ENCODE measurements around the gene OSBPL5.

The OSBPL5 gene

DNA sequence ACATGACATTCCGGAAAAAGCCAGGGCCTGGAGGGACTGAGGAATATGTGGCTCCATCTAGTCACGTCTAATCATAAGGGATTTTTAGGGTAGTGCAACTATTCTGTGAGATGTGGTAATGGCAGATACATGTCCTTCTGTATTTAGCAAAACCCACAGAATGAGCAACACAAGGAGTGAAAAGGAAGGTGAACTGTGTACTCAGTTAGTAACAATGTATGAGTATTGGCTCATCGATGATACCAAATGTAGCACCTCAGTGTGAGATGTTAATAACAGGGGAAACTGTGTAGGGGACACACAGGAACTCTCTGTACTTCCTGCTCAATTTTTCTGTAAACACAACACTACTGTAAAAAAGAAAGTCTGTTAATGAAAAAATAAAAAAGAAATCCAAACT is 65.9 kb downstream of the OSBPL5 start:
- no peak for DNase-seq

DNA sequence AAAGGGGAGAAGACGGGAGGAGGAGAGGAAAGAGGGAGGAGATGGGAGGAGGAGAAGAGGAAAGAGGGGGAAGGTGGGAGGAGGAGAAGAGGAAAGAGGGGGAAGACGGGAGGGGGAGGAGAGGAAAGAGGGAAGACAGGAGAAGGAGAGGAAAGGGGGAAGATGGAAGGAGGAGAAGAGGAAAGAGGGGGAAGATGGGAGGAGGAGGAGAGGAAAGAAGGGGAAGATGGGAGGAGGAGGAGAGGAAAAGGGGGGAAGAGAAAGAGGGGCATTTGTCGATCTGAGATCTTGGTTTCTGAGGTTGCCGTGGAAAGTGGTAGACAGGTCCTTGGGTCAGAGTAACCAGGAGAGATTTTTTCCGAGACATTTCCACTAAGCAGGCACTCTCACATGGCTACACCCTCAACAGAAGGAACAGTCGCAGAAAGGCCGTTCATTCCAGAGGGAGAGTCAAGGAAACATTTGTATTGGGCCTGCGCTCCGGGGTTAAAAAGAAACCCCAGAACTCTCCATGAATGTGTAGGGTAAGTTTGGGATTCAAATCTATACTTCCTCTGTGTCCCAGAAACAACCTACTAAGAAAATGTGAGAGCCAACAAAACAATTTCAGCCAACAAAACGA is 68.1 kb downstream of the OSBPL5 start:
- DNase-seq: no peak

DNA sequence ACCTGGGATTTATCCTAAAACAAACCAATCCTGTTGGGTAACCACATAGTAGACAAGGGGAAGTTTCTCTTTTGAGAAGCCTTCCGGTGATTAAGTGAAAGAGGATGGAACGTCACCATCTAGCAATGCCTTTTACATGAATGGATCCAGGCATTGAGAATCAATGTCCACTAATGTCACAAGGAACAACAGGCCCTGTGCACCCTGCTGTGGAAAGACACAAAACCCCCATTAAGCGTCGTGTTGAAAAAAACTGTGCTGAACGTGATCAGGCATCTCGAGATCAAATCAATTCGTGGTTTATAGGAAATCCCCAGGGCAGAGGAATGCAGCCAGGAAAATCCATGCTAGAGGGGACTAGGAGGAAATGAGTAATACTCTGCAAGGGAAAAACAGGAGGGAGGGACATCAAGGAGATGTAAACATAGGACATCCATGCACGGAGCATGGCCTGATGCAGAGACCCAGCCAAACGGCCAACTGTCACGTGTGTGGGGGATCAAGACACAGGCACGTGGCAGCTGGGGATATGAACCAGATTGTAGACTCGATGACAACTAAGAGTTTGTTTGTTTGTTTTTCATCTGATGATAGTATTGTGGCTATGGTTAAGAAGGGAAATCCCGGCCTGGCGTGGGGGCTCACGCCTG is 69.3 kb downstream of the OSBPL5 start:
- no peak for DNase-seq

DNA sequence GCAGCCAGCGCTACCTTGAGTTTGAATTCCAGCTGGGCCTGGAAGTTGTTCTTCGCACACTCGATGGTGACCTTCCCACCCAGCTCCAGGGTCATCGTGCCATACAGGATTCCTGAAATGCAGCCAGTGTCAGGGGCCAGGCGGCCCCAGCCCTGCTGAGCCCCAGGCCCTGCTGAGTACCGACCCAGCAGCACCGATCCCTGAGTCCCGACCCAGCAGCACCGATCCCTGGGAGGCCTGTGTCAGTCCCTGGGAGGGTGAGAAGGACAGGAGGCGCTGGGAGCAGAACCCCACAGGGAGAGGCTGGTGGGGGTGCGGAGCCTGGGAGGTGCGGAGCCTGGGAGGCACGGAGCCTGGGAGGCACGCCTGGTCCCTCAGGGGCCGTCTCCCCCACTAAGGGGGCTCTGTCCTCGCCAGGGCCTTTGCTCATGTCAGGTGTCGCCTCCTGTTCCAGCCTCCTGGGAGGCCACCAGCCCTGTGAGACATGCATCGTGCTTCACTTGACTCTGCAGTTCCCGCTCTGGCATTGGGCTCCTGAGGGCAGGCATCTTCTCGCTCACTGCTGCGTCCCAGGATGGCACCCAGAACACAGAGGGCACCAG is 70.8 kb downstream of the OSBPL5 start:
- DNase-seq: no peak

DNA sequence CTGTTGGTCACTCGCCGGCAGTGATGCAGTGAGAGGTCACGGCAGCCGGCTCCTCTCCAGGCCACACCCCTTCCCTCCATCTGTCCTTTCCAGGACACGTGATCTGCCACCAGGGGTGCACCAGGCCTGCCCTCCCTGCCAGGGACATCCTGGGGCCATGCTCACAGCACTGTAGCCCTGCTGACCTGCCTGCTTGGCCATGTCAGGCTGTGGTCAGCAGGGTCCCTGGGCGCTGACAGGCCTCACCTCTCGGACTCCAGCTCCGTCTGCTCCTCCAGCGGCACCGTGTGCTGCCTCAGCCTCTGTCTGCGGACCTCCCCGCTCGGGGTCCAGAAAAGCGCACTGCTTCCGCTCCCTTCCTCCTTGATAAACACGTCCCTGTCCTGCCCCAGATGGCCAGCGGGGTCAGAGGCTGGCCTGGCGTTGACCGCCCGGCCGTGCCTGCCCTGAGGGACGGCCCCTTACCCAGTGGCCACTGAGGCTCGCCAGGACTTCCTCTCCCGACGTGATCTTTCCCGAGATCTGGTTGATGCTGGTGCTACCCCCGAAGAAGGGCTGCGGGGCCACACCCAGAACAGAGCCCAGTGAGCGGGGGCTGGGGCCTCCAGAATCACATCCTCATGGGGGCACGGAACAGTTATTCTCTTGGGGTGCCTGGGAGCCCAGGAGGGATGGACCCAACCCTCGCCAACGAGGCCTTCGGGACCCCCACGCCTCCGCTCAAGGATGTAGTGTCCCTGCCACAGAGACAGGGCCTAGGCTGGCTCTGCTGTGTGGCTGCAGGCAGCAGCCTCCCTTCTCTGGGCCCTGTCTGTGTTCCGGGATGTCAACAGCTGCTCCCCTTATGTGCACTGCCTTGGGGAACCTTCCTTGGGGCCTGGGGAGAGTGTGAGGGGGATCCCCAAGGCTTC is 71.6 kb downstream of the OSBPL5 start:
- DNase-seq: no peak

DNA sequence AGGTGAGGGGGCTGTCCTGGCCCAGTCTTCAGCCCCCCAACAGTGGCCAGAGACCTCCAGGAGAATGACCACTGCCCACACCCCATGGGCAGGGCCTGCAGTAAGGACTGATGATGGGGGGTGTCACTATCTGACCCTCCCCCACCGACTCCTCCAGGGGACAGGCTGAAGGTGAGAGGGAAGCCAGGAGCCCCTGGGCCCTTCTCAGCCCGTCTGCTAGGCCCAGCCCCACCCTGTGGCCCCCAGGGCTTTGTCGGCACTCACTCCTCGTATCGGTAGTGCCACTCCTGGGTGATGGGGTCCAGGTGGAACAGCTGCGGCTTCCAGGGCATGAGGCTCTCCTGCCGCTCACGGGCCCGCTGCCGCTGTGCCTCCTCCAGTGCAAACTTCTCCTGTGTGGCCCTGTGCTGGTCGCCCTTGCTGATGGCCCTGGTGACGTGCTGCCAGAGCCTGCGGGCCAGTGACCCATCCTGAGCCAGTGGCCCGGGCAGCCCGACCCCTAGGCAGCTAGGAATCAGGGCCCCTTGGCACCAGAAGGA is 72.4 kb downstream of the OSBPL5 start:
- DNase-seq: no peak

DNA sequence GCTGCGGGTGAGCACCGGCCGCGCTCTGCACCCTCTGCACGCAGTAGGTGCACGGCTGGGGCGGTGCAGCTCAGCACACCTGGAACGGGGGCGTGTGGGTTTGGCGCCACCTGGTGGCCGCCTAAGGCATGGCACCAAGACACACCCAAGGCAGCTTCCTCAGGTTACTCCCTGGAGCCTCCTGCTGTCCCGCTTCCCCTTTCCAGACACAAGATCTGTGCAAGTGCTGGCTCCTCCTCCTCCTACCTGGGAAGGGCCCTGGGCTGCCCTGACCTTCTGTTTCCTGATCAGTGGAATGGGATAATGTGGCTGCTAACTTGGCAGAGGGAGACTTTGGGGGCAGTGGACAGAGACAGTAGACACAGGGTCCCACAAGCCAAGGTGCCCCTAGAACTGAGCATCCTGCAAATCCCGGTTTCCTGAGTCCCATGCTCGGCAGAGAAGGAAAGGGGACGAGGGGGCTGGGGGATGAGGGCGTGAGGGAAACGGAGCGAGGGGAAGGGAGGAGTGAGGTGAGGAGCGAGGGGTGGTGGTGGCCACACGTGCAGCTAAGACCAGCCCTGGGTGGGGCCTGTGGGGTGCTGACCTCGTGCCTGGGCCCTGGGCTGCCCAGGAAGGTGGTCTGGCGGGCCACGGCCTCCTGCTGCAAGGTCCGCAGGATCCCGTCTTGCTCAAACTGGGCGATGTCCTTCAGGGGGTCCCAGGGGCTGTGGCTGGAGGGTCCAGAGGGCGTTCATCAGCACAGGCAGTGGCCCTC is 73.1 kb downstream of the OSBPL5 start:
- DNase-seq: peak; percentile 66

DNA sequence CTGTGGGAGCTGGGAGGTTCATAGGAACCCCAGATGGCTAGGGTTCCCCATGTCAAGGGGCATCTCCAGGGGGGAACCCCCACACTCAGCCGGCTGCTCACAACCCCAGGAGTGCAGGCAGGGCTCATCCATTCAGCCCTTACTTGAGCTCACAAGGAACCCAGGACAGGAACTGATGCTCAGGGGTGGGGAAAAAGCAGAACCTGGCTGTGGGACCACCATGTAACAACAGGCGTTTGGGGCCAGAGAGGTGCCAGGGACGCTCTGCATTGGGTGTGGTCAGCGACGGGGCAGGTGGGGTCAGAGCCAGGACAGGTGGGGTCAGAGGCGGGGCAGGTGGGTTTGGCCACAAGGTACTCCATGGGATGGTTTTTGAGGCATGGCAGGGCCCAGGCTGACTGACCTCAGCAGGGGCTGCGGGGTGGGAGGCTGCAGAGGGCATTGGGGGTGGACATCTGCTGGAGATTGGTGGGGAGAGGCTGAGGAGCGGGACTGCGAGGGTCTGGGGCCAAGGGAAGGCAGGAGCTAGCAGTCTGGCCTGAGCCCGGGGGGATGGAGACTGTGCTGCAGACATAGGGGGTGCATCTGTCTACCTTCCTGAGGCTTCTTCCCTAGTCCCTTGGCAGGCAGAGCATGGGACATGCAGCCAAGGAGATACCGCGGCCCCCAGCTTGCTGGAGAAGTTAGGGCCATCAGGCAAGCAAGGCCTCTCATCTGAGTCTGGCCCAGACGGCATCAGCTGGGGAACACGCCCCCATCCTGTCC is 73.8 kb downstream of the OSBPL5 start:
- DNase-seq: no peak

DNA sequence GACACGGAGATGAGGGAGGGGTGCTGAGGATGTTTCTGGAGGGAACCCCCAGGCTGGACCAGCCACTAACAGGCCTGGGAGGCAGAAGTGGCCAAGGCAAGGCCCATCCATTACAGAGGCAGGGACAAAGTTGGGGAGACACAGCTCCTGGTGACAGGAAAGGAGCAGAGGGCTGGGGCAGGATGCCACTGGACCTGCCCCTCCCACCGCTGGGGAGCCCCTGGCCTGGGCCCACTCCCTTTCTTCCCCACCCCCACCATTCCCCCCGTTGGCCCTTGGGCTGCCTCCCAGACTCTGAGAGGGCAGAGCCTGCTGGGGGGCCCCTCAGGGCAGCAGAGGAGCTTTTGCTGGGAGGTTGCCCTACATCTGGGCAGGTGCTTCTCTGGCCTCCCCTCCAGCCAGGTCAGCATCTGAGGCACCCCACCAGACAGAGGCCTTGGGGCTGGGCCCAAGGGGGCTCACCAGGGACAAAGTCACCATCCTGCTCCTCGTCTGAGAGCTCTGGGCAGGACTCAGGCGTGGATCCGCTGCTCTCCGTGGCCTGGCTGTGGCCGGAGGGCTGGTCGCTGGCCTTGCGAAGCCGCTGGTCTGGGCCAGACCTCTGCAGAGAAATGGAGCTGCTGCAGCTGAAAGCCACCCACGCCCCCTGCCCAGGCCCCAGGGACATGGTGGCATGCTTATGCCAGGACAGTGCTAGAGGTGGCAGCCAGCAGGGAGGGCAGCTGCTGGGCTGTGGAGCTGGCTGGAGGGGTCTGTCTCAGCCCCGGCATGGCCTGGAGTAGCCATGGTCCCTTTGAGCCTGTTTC is 74.8 kb downstream of the OSBPL5 start:
- DNase-seq: no peak

DNA sequence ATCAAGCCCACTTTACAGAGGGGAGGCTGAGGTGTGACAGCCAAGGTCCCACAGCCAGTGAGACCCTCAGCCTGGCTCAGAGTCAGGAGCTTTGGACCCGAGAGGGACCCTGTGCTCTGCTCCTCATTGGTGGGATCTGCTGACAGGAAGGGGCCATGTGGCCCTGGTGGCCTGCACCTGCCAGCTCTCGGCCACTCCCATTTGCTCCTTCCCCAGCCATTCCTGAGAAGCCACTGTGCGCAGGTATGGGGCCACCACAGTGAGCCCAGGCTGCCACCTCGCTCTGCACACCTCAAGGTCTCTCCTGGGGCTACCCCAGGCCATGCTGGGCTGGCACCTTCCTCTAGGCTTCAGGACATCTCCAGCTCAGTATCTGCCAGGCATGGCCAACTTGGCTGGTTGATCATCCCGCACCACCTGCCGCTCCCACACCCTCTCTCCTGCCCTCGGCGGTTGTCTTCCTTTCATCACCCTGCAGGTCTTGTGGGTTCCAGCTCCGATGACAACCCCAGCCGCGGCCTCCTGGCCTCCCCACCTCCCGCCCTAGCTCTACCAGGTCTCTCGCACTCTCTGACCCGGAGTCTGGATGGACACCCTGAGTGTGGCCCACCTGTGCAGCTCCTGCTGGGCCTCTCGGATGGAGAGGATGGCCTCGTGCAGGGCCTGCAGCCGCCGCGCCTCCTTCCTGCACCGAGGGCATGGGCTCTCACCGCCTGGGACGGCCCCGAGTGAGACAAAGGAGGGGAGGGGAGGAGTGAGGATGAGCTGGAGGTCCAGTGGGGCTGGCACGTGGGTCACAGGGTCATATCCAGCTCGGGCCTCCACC is 75.7 kb downstream of the OSBPL5 start:
- DNase-seq: no peak

DNA sequence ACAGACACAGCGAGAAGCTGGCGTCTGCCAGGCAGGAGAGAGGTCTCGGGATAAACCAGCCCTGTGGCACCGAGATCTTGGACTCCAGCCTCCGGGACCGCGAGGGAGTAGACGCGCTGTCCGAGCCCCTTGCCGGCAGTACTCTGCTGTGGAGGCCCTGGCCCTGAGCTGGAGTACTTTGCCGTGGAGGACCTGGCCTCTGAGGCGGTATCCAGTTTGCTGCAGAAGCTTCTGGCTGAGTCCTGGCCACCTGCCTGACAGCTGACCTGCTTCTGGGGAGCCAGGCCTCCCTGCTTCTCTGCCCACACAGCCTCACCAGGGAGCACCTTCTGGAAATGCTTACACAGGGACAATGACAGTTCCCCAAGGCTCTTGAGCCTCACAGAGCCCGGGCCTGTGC is 76.3 kb downstream of the OSBPL5 start:
- DNase-seq: no peak

DNA sequence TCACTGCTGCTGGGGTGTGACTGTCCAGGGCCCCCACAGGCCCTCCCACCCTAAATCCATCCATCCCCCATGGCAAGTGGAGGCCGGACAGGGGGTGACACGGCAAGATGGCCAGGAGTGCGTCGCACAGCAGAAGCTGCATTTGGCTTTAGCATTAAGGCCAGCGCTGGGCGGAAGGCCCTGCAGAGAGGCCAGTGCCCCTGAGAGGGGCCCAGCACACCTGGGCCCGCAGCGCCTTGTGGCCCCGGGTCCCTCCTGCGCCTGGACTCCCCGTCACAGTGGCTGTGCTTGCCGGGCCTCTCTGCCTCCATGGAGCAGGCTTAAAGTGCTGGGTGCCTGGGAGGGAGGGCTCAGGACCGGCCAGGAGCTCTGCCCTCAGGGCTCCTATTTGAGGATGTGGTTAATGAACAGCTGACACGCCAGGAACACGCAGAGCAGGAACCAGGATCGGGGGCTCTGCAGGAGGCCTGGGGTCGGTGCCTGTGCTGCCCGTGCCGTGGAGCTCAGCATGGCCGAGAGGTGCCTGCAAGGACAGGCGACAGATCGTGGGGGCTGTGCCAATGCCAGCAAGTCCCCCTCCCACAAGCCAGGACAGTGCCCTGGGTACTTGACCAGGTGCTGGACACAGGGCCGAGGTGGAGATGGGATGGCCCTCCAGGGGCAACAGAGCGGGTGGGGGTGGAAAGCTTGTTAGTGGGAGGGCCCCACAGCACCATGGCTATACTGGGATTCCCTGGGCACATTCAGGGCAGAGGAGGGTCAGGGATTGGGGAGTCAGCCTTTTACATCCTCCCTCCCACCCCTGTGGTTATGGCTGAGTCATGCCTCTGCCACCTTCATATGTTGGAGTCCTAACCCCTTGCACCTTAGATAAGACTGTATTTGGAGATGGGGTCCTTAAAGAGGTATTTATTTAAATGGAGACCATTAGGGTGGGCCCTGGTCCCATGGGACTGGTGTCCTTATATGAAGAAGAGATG is 77.0 kb downstream of the OSBPL5 start:
- DNase-seq: no peak

DNA sequence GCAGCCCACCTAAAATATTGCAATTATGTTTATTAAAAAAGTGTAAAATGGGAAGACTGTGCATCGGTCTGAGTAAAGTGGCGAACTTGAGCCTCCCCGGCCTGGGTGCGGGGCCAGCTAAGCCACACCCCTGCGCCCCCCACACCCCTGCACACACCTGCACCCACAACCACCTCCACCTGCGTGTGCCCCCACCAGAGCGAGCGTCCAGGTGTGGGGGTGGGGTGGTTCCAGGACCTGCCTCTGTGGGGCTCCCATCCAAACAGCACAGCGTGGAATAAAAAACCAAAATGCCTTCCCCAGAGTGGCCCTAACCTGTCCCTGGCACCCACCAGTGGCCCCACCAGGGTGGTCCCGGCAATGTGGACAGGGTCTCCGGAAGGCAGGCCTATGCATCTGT is 77.7 kb downstream of the OSBPL5 start:
- DNase-seq: no peak

DNA sequence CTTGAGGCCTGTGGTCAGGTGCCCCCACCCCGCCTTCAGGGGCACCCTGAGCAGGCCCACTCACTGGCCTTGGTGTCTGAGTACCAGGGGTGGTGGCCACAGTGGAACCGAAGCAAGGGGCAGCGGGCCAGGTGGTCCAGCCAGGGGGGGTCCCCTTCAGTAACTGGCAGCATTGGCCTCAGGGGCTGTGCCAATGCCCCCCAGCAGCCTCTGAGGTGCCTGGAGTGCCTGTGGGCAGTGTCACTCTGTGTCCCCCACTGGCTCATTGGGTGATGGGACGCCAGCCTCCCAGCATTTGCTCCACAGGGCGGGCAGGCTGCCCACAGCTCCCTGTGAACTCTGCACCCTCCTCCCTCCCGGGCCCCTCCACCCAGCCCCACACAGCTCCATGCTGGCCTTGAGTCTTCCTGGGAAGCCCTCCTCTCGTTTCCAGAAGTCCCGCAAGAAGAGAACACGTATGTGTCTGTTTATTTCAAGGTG is 78.4 kb downstream of the OSBPL5 start:
- DNase-seq: no peak

DNA sequence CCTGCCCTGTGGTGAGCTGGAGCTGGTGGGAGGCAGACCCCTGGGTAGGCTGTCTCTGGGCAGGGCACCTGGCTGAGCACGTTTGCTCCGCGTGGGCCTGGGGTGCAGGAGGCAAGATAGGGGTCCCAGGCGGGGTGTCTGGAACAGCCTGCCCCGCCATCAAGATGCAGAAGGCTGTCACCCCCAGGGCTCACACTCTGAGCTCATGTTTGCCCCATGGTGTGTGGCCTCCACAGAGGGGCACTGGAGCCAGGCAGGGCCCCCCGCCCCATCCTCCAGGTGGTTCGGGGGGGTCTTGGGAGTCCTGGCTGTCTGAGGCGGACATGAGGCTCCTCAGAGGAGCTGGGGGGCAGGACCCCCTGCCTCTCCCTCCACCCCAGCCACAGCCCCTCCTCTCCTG is 79.0 kb downstream of the OSBPL5 start:
- DNase-seq: no peak

DNA sequence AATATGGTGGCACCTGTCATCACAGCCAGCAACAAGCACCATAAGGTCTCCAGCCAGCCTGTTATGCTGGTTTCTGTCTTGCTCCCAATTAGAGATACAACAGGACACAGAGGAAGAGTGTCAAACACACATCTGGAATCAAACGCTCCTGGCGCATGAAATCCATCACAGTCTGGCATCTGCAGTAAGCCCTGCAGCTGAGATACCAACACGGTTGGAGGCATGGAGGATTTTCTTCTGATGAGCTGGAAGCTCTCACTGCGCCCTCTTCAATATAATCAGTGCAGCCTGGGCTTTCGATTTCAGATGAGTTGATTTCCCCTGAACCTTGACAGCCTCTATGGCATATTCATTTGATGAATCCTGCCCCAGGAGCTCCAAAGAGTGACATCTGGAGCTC is 80.1 kb downstream of the OSBPL5 start:
- DNase-seq: no peak

DNA sequence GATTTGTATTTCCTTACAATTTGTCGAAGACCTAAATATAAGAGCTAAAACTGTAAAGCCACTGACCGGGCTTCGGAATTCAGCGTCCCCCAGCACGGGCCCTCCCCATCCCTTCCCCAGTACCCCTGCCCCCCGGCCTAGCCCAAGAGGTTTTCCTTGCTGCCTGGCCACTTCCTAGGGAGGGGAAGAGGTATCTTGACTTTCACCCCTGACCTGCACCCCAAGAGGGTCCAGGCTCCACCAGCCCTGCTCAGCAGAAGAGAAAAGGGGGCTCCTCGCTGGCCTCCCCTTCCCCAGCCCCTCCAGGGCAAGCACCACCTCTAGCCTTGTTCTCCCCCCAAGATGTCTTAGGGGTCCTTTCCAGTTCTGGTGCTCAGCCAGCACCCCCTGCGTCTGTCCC is 81.8 kb downstream of the OSBPL5 start:
- DNase-seq: no peak

DNA sequence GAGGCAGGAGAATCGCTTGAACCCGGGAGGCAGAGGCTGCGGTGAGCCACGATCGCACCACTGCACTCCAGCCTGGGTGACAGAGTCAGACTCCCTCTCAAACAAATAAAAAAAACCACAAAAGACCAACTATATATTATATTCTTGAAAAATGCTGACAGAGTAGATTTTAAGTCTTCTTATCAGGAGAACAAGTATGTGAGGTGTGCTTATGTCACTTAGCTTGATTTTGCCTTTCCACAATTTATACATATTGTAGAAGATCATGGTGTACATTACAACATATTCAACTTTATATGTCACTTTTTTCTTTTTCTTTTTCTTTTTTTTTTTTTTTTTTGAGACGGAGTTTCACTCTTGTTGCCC is 83.7 kb downstream of the OSBPL5 start:
- DNase-seq: no peak

Data from activated naive CD4-positive, alpha-beta T cell treated with anti-CD3 and anti-CD28 coated beads, Interleukin-2, amount 50 U/mL, for 16 hours (primary cell).